ENCODE data around the gene TEX12. TPM values are rescaled to one million over a fixed set of nuclear protein-coding genes. Genes with fewer than 3 reads are reported as not detected.

TEX12 gene
- total RNA-seq, 1 donor from 2014 or later, result 0.65 TPM

DNA sequence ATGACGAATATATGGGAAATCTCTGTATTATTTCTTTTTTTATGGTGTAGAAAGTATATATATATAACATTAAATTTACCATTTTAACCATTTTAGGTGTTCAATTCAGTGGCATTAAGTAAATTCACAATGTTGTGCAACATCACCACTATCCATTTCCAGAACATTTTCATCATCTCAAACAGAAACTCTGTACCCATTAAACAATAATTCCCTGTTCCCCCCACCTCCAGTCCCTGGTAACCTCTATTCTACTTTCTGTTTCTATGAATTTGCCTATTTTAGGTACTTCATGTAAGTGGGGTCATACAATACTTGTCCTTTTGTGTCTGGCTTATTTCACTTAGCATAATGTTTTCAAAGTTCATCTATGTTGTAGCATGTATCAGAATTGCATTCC lies 43.7 kb downstream of the TEX12 start:
- no peak for DNase-seq (ENCODE audit: low spot score in 2 of 2, unreplicated experiment in 2 of 2)
- H3K27ac Mint-ChIP-seq, result no peak overlapping the region
- no peaks in the 10 kb centered on the region for H3K4me1 Mint-ChIP-seq
- TF ChIP-seq, protein P1, sequence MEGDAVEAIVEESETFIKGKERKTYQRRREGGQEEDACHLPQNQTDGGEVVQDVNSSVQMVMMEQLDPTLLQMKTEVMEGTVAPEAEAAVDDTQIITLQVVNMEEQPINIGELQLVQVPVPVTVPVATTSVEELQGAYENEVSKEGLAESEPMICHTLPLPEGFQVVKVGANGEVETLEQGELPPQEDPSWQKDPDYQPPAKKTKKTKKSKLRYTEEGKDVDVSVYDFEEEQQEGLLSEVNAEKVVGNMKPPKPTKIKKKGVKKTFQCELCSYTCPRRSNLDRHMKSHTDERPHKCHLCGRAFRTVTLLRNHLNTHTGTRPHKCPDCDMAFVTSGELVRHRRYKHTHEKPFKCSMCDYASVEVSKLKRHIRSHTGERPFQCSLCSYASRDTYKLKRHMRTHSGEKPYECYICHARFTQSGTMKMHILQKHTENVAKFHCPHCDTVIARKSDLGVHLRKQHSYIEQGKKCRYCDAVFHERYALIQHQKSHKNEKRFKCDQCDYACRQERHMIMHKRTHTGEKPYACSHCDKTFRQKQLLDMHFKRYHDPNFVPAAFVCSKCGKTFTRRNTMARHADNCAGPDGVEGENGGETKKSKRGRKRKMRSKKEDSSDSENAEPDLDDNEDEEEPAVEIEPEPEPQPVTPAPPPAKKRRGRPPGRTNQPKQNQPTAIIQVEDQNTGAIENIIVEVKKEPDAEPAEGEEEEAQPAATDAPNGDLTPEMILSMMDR (IDR thresholded peaks at IDR 0.05; ENCODE audit: unreplicated experiment), result no peak
- no peaks in the 10 kb centered on the region for H3K27me3 Mint-ChIP-seq (ENCODE audit: low read depth)
- H3K4me3 Mint-ChIP-seq, result no peak overlapping the region
- peaks cover 21% of the 10 kb centered on the region for H3K36me3 Mint-ChIP-seq
- peaks cover 4% of the 10 kb centered on the region for H3K9me3 Mint-ChIP-seq

DNA sequence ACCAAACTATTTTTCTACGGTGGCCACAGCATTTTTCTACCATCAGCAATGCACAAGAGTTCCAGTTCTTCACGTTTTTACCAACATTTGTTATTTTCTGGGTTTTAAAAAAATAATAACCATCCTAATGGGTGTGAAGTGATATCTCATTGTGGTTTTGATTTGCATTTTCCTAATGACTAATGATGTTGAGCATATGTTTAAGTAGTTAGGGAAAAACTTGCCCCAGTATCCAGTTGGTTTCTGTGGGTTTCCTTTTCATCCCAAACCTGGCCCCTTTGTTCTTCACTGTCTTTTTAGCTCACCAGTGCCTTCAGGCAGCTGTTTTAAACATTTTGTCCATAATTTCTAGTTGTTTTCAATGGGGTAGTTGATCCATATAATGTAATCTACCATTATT lies 44.4 kb downstream of the TEX12 start:
- TF ChIP-seq, protein P1 (IDR thresholded peaks at IDR 0.05; ENCODE audit: unreplicated experiment), result no peak
- Mint-ChIP-seq H3K27ac (no peak overlapping the region), H3K36me3 (peaks cover 23% of the 10 kb centered on the region), H3K4me1 (no peaks in the 10 kb centered on the region), H3K9me3 (peaks cover 4% of the 10 kb centered on the region), H3K4me3 (no peak overlapping the region), H3K27me3 (ENCODE audit: low read depth) (no peaks in the 10 kb centered on the region)
- DNase-seq (ENCODE audit: low spot score in 2 of 2, unreplicated experiment in 2 of 2), result no peak

DNA sequence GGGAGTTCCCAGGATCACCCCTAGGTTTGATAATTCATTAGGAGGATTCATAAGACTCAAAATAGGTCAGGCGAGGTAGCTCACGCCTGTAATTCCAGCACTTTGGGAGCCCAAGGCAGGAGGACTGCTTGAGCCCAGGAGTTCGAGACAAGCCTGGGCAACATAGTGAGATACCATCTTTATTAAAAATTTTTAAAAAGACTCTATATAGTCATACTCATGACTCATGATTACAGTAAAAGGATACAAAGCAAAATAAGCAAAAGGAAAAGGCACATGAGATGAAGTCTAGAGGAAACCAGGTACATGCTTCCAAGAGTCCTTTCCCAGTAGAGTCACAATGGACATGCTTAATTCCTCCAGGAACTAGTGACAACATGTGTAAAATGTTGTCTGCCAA lies 45.1 kb downstream of the TEX12 start:
- no peak for DNase-seq (ENCODE audit: low spot score in 2 of 2, unreplicated experiment in 2 of 2)
- H3K27me3 Mint-ChIP-seq (ENCODE audit: low read depth), result no peaks in the 10 kb centered on the region
- no peaks in the 10 kb centered on the region for H3K4me1 Mint-ChIP-seq
- TF ChIP-seq, protein P1 (IDR thresholded peaks at IDR 0.05; ENCODE audit: unreplicated experiment), result no peak
- H3K9me3 Mint-ChIP-seq, result no peaks in the 10 kb centered on the region
- peaks cover 19% of the 10 kb centered on the region for H3K36me3 Mint-ChIP-seq
- no peak overlapping the region for H3K4me3 Mint-ChIP-seq
- H3K27ac Mint-ChIP-seq, result no peak overlapping the region

DNA sequence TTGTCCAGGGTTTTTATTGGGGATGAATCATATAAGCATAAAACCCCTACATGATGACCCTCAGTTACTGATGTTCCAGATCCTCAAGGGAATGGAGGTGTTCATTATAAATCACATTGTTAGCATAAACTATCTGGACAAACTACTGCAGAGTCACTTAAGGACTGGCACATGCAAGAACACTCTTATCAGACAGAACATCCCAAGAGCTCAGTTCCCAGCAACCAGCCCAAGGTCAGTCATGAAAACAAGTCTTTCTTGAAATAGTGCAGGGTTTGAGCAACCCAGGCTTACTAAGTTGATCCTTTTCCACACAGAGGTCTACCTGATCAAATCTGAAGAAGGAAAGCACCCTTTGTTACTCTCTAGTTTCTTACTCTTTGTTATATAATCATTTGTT lies 45.5 kb downstream of the TEX12 start:
- H3K4me1 Mint-ChIP-seq, result no peaks in the 10 kb centered on the region
- peaks cover 20% of the 10 kb centered on the region for H3K36me3 Mint-ChIP-seq
- H3K27ac Mint-ChIP-seq, result no peak overlapping the region
- TF ChIP-seq, protein P1 (IDR thresholded peaks at IDR 0.05; ENCODE audit: unreplicated experiment), result no peak
- no peak overlapping the region for H3K4me3 Mint-ChIP-seq
- H3K27me3 Mint-ChIP-seq (ENCODE audit: low read depth), result no peaks in the 10 kb centered on the region
- no peaks in the 10 kb centered on the region for H3K9me3 Mint-ChIP-seq
- no peak for DNase-seq (ENCODE audit: low spot score in 2 of 2, unreplicated experiment in 2 of 2)

DNA sequence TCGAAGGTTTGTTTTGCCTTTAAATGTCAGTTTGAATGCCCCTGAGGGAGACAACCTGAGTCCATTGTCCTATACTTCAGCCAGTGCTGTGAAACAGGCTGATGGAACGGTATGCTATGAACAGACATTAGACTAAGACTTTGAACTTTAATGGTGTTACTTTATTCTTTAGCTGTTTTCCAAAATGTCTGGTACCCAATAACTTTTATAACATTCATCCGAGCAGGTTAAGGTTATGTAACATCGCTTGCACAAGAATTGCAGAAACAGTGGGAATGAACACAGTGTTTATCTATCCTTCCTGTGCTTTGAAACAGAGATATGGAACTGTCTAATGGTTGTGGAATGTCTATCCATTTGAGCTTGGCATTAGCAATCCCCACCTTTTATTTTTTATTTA lies 46.6 kb downstream of the TEX12 start:
- no peak overlapping the region for H3K4me3 Mint-ChIP-seq
- H3K27me3 Mint-ChIP-seq (ENCODE audit: low read depth), result no peaks in the 10 kb centered on the region
- H3K36me3 Mint-ChIP-seq, result peaks cover 21% of the 10 kb centered on the region
- TF ChIP-seq, protein P1 (IDR thresholded peaks at IDR 0.05; ENCODE audit: unreplicated experiment), result no peak
- no peaks in the 10 kb centered on the region for H3K9me3 Mint-ChIP-seq
- DNase-seq (ENCODE audit: low spot score in 2 of 2, unreplicated experiment in 2 of 2), result no peak
- no peak overlapping the region for H3K27ac Mint-ChIP-seq
- H3K4me1 Mint-ChIP-seq, result no peaks in the 10 kb centered on the region

DNA sequence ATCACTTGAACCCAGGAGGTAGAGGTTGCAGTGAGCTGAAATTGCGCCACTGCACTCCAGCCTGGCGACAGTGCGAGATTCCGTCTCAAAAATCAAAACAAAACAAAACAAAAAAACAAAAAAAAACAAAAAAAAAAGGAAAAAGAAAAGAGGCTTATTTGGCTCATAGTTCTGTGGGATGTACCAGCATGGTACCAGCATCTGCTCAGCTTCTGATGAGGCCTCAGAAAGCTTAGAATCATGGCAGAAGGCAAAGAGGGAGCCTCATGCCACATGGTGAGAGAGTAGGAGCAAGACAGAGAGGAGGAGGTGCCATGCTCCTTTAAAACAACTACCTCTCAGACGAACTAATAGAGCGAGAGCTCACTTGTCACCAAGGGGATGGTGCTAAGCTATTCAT lies 48.4 kb downstream of the TEX12 start:
- TF ChIP-seq, protein P1 (IDR thresholded peaks at IDR 0.05; ENCODE audit: unreplicated experiment), result no peak
- Mint-ChIP-seq H3K27ac (no peak overlapping the region), H3K27me3 (ENCODE audit: low read depth) (no peaks in the 10 kb centered on the region), H3K9me3 (no peaks in the 10 kb centered on the region), H3K4me3 (no peak overlapping the region), H3K36me3 (peaks cover 17% of the 10 kb centered on the region), H3K4me1 (peaks cover 8% of the 10 kb centered on the region)
- no peak for DNase-seq (ENCODE audit: low spot score in 2 of 2, unreplicated experiment in 2 of 2)

All from mesothelial cell of epicardium (in vitro differentiated cells).